NCI-H1694 treated with DMSO at 0.1 percent for 48 hours (cell line): Measurements from ENCODE around the gene ARSG.
"Not testable (repeated sequence)": the region's sequence is repeated elsewhere in the genome, so short reads cannot be mapped to it uniquely, and the experiment has no call there.

Experiments used
- DNase-seq: peaks from one replicate; lab custom pipeline; 2025; lab: John Stamatoyannopoulos, UW

Gene ARSG

GRCh38 chr17:68277807-68278206, 13.5 kb upstream of the ARSG start:
- DNase-seq: no peak

- DNase-seq: not testable (repeated sequence)
Observed at GRCh38 chr17:68281965-68282364, 9.3 kb upstream of the ARSG start.

GRCh38 chr17:68288375-68288774, 2.9 kb upstream of the ARSG start:
- no peak for DNase-seq

GRCh38 chr17:68288804-68289203, 2.5 kb upstream of the ARSG start:
- DNase-seq: no peak

GRCh38 chr17:68289473-68289872, 1.8 kb upstream of the ARSG start:
- DNase-seq: no peak

GRCh38 chr17:68289936-68290267, 1.4 kb upstream of the ARSG start:
- DNase-seq: no peak

GRCh38 chr17:68290268-68290954, 884 bp upstream of the ARSG start:
- DNase-seq: no peak

- DNase-seq: peak; percentile 65
Observed at GRCh38 chr17:68291836-68292688, 767 bp downstream of the ARSG start.

GRCh38 chr17:68292689-68293040, 1.4 kb downstream of the ARSG start:
- DNase-seq: no peak

- no peak for DNase-seq
Observed at GRCh38 chr17:68293490-68294195, 2.3 kb downstream of the ARSG start.

GRCh38 chr17:68294196-68294555, 2.9 kb downstream of the ARSG start:
- DNase-seq: no peak

GRCh38 chr17:68294617-68295016, 3.3 kb downstream of the ARSG start:
- no peak for DNase-seq

GRCh38 chr17:68295086-68295485, 3.8 kb downstream of the ARSG start:
- DNase-seq: no peak

GRCh38 chr17:68296217-68297191, 5.2 kb downstream of the ARSG start:
- no peak for DNase-seq

GRCh38 chr17:68297195-68297594, 5.9 kb downstream of the ARSG start:
- DNase-seq: no peak

GRCh38 chr17:68298601-68299000, 7.3 kb downstream of the ARSG start:
- DNase-seq: no peak

- no peak for DNase-seq
Observed at GRCh38 chr17:68299817-68300216, 8.5 kb downstream of the ARSG start.

- DNase-seq: no peak
Observed at GRCh38 chr17:68301438-68301959, 10.2 kb downstream of the ARSG start.

GRCh38 chr17:68302066-68302564, 10.8 kb downstream of the ARSG start:
- DNase-seq: peak; percentile 72

GRCh38 chr17:68302666-68303065, 11.4 kb downstream of the ARSG start:
- peak; percentile 79 for DNase-seq

- no peak for DNase-seq
Observed at GRCh38 chr17:68304706-68305105, 13.4 kb downstream of the ARSG start.
